Parietal lobe (tissue), 2 donors: Measurements from ENCODE around the gene ANKRD61. TPM values are rescaled to one million over a fixed set of nuclear protein-coding genes. Genes with fewer than 3 reads are reported as not detected.

Experiments
- small RNA-seq: library from RNA; depleted of rRNA; stranded (forward); fragments of <200 nt; gene quantifications from one replicate; pipeline ENCODE3, GENCODE V24; 2014; ENCODE audit warnings: low replicate concordance
- total RNA-seq: library from RNA; depleted of rRNA; stranded (reverse); fragments of >200 nt; gene quantifications from one replicate; pipeline ENCODE4 v1.2.3, GENCODE V29; 2014

Gene ANKRD61
- not detected for total RNA-seq

GRCh38 chr7:6030988-6031387 lies at the start of gene ANKRD61:
TSS of gene ANKRD61 (plus strand) at chr7:6031376. CDS start at chr7:6031376, 0 bp downstream.

GRCh38 chr7:6008668-6009611 lies 22.2 kb upstream of the ANKRD61 start, which contains the start of the genes AIMP2 and PMS2:
TSS of gene AIMP2 (plus strand) at chr7:6009272. CDS start at chr7:6009364, 92 bp downstream.
TSS of gene PMS2 (minus strand) at chr7:6009049. CDS start at chr7:6009019, 30 bp downstream.

Small RNAs within 50 kb of the gene (small RNA-seq; reads per million reads assigned to genes)
- gene RF00019 (not detected), gene RNU6-218P (not detected), gene SNORA80D (not detected)

Other genes starting within 250 kb of the ANKRD61 start
- gene RNF216, start 249.7 kb upstream of the ANKRD61 start, total RNA-seq: 57.9 TPM
- not detected for gene OCM, start 150.6 kb upstream of the ANKRD61 start, total RNA-seq
- 87.3 TPM for gene CCZ1, start 132.6 kb upstream of the ANKRD61 start, total RNA-seq
- 1.3 TPM for gene RSPH10B, start 60.7 kb upstream of the ANKRD61 start, total RNA-seq
- 28.8 TPM for gene PMS2, start 22.3 kb upstream of the ANKRD61 start, total RNA-seq
- 24.7 TPM for gene AIMP2, start 22.1 kb upstream of the ANKRD61 start, total RNA-seq
- 60.1 TPM for gene EIF2AK1, start 27.8 kb downstream of the ANKRD61 start, total RNA-seq
- gene USP42, start 73.6 kb downstream of the ANKRD61 start, total RNA-seq: 18.2 TPM
- 51.3 TPM for gene CYTH3, start 241.2 kb downstream of the ANKRD61 start, total RNA-seq